GM19328 (cell line): ENCODE results near the gene GAGE13.
"Not testable (repeated sequence)": the region's sequence is repeated elsewhere in the genome, so short reads cannot be mapped to it uniquely, and the experiment has no call there.

Source experiments
- ATAC-seq: cut with Tn5 transposase; IDR thresholded peaks from one replicate; pipeline ENCODE4 v1.9.1; 2021; ENCODE audit warnings: mild to moderate bottlenecking, moderate library complexity; ENCODE audit not compliant: unreplicated experiment

GAGE13 gene

GRCh38 chrX:49331282-49331681 is at the start of gene GAGE13:
GAGE13 (plus strand) TSS chrX:49331582; CDS start chrX:49332738, 1,156 bp downstream.
- not testable (repeated sequence) for ATAC-seq

- ATAC-seq: no peak
These were observed 48.8 kb upstream of the GAGE13 start for GRCh38 chrX:49282647-49283011.

- no peak for ATAC-seq
These were observed 47.2 kb upstream of the GAGE13 start for GRCh38 chrX:49284212-49284611.

- no peak for ATAC-seq
These were observed 45.2 kb upstream of the GAGE13 start for GRCh38 chrX:49286136-49286535.

DNA sequence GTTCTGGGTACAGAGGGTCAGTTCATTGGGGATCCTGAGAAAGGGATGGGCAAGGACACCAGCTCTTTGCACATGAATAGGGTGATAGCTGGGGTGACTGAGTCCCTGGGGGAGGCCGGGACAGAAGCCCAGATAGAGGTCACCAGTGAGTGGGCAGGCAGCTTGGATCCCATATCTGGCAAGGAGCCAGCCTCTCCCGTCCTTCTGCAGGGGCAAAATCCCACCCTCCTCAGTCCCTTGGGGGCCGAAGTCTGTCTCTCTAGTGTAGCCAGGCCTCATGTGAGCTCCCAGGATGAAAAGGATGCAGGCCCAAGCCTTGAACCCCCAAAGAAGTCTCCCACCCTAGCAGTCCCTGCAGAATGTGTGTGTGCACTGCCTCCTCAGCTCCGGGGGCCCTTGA is 44.8 kb upstream of the GAGE13 start:
- ATAC-seq: no peak

DNA sequence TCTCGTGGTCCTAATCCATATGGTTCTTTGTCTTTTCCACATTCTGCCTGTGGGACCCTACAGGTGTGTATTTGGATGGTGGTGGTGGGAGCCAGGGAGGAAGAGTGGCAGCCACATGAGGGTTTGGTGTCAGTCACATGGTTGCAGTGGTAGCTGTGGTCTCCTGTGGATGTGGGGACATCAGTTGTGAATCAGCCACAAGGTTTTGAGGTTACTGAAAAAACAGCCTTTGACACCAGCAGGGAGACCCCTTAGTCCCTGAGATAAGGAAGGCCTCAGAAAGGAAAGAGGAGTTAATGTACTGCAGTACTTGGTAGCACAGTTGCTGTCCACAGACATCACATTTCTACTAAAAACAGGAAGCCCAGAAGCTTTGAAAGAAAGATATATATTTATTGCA is 43.7 kb upstream of the GAGE13 start:
- no peak for ATAC-seq

DNA sequence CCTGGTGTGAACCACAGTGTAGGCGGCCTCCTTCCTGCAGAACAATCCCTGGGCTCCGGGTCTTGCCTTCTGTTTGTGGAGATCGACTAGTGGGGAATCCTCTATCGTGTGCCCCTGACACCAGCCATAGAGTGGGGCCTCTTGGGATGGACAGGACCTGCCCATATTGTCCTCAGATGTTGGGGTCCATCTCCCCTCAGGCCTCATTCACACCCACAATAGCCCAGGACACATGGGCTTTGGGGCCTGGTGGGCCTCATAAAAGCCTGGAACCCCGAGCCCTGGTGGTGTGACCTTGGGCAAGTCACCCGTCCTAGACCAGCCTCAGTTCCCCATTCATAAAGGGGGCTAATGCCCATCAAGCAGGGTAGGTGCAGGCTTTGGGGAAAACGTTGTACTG is 41.2 kb upstream of the GAGE13 start:
- ATAC-seq: no peak

DNA sequence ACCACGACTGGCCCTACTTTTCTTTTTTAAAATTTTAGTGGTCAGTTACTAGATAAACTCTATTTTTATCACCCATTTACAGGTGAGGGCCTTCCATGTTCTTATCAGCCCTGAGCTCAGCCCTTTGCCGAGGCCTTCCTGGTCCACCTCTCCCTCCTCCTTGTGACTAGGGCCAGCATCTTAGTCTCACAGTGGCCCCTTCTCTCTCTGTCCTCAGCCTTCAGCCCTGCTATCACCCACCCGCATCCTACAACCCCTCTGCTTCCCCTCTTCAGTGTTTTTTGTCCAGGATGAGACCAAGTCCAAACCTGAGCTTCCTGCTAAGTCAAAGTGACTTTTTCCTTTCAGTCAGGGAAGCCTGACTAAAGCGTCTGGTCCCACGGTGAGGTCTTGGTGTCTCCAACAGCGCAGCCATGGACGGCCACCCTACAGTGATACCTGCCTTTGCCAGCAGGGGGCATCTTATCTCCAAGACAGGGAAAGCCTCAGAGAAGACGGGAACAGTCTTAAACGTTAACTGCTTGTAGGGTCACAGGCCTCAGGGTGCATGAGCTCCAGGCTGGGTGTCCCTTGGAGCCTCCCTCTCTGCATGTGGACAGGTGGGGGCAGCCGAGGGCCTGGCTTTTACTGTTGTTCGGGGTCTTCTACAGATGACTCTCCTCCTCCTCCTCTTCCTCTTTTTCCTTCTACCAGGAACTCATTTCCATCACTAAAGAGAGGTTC is 39.6 kb upstream of the GAGE13 start:
- no peak for ATAC-seq

DNA sequence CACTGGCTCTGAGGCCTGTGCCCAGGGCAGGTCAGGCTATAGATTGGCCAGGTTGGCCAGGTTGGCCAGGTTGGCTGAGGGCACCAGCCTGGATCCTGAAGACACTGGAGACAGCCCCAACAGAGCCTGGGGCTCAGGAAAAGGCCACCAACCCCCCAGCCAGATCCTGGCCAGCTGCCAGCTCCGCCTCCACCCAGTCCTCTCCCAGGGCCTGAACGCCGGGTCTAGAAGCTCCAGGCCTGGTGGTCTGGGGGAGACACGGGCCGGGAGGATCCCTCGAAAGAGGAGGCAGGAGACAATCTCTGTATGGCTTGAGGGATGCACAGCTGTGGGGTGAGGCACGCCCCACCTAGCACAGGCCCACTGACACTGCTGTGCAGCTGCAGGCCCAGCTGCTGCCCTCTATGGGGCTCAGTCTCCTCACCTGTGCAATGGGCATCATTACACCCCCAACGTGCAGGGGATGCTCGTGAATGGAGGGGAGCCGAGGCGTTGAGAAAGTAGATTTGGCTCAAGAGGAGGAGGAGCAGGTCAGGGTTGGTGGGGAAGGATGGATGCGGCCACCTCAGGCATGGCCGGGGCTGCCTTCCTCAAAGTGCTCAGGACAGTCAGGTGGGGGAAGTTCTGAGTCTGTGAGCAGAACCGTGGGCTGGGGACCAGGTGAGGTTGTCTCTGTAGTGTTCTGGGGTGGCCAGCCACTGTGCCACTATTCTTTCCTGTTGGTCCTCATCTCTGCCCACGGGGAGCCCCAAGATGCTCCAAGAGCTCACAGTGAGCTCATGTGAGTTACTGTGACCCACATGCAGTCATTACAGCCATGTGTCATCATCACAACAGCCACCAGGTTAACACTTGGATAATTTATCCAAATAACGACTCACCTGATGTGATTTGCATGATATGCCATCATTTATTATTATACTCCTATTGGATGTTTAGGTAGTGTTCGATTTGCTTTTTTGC is 38.7 kb upstream of the GAGE13 start:
- no peak for ATAC-seq

GRCh38 chrX:49299293-49299692 is 32.1 kb upstream of the GAGE13 start:
- not testable (repeated sequence) for ATAC-seq

DNA sequence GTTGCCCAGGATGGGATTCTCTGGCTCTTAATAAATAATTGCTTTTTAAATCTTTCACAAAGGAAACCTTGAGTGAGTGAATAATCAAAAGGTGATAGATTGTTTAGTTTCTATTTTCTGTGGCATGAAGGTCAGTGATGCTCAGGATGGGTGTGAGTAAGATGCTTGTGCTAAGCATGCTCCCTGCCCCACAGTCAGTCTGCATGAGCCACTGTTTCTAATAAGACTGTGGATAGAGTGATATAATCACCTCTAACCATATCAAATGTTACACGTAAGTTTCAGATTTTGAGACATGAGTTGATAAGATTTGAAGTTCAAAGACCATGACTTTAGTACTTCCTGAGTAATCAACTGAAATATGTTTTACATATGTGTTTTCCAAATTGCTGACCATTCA is 30.7 kb upstream of the GAGE13 start:
- ATAC-seq: no peak

- no peak for ATAC-seq
These were observed 28.0 kb upstream of the GAGE13 start, which contains the start of gene GAGE10 for GRCh38 chrX:49303346-49303745. GAGE10 (plus strand) TSS chrX:49303646; CDS start chrX:49304860, 1,214 bp downstream.

DNA sequence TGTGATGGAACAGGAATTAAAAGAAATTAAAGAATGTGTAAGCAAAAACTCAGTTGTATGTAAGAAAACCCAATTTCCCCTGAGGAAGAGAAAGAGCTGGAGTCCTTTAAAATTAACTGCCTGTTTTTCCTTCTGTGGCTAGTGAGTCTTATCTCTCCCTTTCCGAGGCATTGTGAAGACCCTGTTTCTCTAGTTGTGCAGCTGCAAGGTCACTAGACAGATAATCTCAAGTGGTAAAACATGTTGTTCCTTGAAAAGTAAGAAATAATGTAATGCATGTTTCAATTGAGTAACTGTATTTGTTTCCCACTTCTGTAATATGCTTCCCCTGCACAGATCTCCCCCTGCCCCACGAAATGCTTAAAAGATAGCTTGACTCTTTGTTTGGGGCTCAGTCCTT is 23.6 kb upstream of the GAGE13 start:
- not testable (repeated sequence) for ATAC-seq

- no peak for ATAC-seq
These were observed 22.6 kb upstream of the GAGE13 start for GRCh38 chrX:49308604-49309269.

- no peak for ATAC-seq
These were observed 21.9 kb upstream of the GAGE13 start for GRCh38 chrX:49309401-49309981.

GRCh38 chrX:49310371-49310770 is 21.0 kb upstream of the GAGE13 start:
- no peak for ATAC-seq

DNA sequence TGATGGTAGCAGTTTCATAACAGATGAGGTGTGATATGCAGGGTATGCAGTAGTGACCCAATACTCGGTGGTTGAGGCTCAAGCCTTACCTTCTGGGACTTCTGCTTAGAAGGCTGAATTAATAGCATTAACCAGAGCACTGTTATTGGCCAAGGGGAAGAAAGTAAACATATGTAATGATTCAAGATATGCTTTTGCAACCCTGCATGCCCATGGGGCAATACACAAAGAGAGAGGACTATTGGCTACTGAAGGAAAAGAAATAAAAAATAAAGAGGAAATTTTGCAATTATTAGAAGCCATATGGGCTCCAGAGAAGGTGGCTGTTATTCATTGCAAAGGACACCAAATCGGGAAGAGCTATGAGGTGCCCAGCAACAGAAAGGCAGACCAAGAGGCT is 19.2 kb upstream of the GAGE13 start:
- no peak for ATAC-seq

DNA sequence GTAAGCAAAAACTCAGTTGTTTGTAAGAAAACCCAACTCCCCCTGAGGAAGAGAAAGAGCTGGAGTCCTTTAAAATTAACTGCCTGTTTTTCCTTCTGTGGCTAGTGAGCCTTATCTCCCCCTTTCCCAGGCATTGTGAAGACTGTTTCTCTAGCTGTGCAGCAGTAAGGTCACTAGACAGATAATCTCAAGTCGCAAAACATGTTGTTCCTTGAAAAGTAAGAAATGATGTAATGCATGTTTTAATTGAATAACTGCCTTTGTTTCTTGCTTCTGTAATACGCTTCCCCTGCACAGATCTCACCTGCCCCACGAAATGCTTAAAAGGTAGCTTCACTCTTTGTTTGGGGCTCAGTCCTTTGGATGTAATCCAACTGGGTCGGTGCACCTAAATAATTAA is 15.3 kb upstream of the GAGE13 start:
- ATAC-seq: no peak

GRCh38 chrX:49321737-49322136 is 9.6 kb upstream of the GAGE13 start, which contains the start of gene GAGE12J:
GAGE12J (plus strand) TSS chrX:49322037; CDS start chrX:49323194, 1,157 bp downstream.
- not testable (repeated sequence) for ATAC-seq

GRCh38 chrX:49322266-49322665 is 9.1 kb upstream of the GAGE13 start:
- not testable (repeated sequence) for ATAC-seq

DNA sequence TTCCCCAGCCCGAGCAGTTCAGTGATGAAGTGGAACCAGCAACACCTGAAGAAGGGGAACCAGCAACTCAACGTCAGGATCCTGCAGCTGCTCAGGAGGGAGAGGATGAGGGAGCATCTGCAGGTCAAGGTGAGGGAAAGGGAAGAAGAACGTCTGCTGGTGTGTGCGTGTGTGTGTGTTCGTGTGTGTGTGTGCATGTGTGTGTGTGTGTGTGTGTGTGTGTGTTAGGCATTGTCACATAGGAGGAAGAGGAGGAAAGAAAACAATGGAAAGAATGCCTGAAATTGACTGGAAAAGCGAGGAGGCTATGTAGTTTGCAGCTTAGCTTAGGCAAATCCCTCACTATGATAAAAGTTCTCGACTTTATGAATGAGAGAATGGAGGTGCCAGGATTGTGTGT is 7.6 kb upstream of the GAGE13 start:
- not testable (repeated sequence) for ATAC-seq
